ENCODE results near the gene THOC1. TPM values are rescaled to one million over a fixed set of nuclear protein-coding genes. Genes with fewer than 3 reads are reported as not detected.

The THOC1 gene
- total and polyA plus RNA-seq, 2 donors (not counting 3 experiments of a cell fraction or from before 2014, with no cell fraction given): 12.0 to 50.5 TPM

DNA sequence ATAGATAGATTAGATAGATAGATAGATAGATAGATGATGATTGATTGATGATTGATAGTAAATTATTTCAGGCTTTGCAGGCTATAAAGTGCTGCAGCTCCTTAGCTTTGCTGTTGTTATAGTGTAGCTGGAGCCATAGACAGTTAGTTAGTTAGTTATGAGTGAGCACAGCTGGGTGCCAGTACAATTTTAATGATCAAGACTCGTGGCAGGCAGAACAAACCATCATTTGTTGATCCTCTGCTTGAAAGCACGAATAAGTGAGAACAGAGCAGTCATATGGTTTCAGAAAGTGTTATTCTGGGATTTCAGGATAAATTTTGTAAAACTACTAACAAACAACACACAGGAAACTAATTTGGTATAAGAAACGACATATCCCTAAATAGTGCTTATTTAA lies 53.9 kb downstream of the THOC1 start:
- POLR2A ChIA-PET: no interaction called here
- H3K9me1 ChIP-seq (replicated peaks; ENCODE audit: control insufficient read depth, extremely low read depth, insufficient read depth, low read length): no peaks in the 10 kb centered on the region

More for the DNA sequence above, 53.9 kb downstream of the THOC1 start:
- dilution Hi-C loops (cut with MboI; ENCODE audit: extremely low pct_ligation_motif_present, low sequenced_read_pairs) (no loop called here), intact Hi-C loops (cut with micrococcal nuclease) (no loop called here)
- DNase-seq (ENCODE audit: low read depth, low spot score): no peak
- H3K27me3 ChIP-seq (ENCODE audit: control insufficient read depth in 2 of 2, insufficient read depth in 2 of 2, low read length in 2 of 2): no peaks in the 10 kb centered on the region
- H3K9me3 ChIP-seq (replicated peaks; ENCODE audit: control insufficient read depth, insufficient read depth, low read length): no peaks in the 10 kb centered on the region
- CTCF ChIA-PET: no interaction called here
- H3K9ac ChIP-seq (replicated peaks; ENCODE audit: extremely low read depth, insufficient read depth, low read length): no peak overlapping the region
- peaks cover 17 to 44% of the 10 kb centered on the region in 2 experiments for H3K36me3 ChIP-seq (ENCODE audit: control insufficient read depth in 2 of 2, extremely low read depth in 1 of 2, insufficient read depth in 2 of 2, low read length in 2 of 2)
- no peaks in the 10 kb centered on the region for H3K79me2 ChIP-seq (ENCODE audit: control insufficient read depth, insufficient read depth, low read length)
- H3K27ac ChIP-seq (ENCODE audit: insufficient read depth, low read depth, low read length): no peak overlapping the region
- TF ChIP-seq FOS (IDR thresholded peaks at IDR 0.05; ENCODE audit: borderline replicate concordance, insufficient read depth, low read length): no peak
- TF ChIP-seq POLR2AphosphoS5 (IDR thresholded peaks at IDR 0.05; ENCODE audit: insufficient read depth, low read depth, low read length): no peak
- TF ChIP-seq MAX (IDR thresholded peaks at IDR 0.05; ENCODE audit: insufficient read depth, insufficient read length): no peak
- no peak for TF ChIP-seq EZH2 (IDR thresholded peaks at IDR 0.05; ENCODE audit: borderline replicate concordance, low read depth, low read length, severe bottlenecking)
- no peak for TF ChIP-seq GATA2 (IDR thresholded peaks at IDR 0.05; ENCODE audit: insufficient read depth, insufficient read length, low read depth, low read length)
- TF ChIP-seq CTCF (IDR thresholded peaks at IDR 0.05; ENCODE audit: extremely low read depth in 1 of 2, insufficient read depth in 1 of 2, low read depth in 1 of 2, low read length in 2 of 2): no peak
- no peak for TF ChIP-seq POLR2A (IDR thresholded peaks at IDR 0.05; ENCODE audit: low read depth, low read length)
- no peak for TF ChIP-seq MYC (IDR thresholded peaks at IDR 0.05; ENCODE audit: low read depth, low read length)
- TF ChIP-seq JUN (IDR thresholded peaks at IDR 0.05; ENCODE audit: borderline replicate concordance, insufficient read depth, insufficient read length, low read depth): no peak
- no peak overlapping the region for H2AFZ ChIP-seq (ENCODE audit: low read depth, low read length)
- H4K20me1 ChIP-seq (replicated peaks; ENCODE audit: control insufficient read depth, extremely low read depth, insufficient read depth, low read length): no peaks in the 10 kb centered on the region
- no peak for FAIRE-seq
- no TSS peak for BruUV-seq (replicated peaks)
- peaks cover 9% of the 10 kb centered on the region for H3K4me1 ChIP-seq (ENCODE audit: control insufficient read depth, extremely low read depth, insufficient read depth, low read length)
- H3K4me3 ChIP-seq (replicated peaks in 1 of 3; ENCODE audit: insufficient read depth in 1 of 3, low read depth in 1 of 3, low read length in 3 of 3): no peak overlapping the region
- no peak overlapping the region for H3K4me2 ChIP-seq (ENCODE audit: insufficient read depth, low read length)
